BJ (cell line): ENCODE results near the gene CCDC102B. TPM values are rescaled to one million over a fixed set of nuclear protein-coding genes. Genes with fewer than 3 reads are reported as not detected.

ENCODE experiments used
- CTCF ChIA-PET: fragments of 350-600 bp; formaldehyde crosslinking; extraction: SDS; loops from one replicate; lab custom pipeline; 2021; ENCODE audit warnings: antibody characterized with exemption, inconsistent platforms; lab: Yijun Ruan, JAX
- POLR2A ChIA-PET: fragments of 300-600 bp; sonication (Branson Sonifier 250); formaldehyde crosslinking; extraction: SDS; loops from one replicate; lab custom pipeline; 2021; ENCODE audit warnings: antibody characterized with exemption; lab: Charles Lee
- DNase-seq: peaks from one replicate; pipeline ENCODE4 v3.0.0-alpha.2; 2011; ENCODE audit warnings: low read depth
- H3K27me3 ChIP-seq: 2 replicates; pipeline ENCODE4 v1.6.0; 2011; ENCODE audit warnings: low read length; ENCODE audit not compliant: control insufficient read depth, insufficient read depth
- H3K36me3 ChIP-seq: 2 replicates; pipeline ENCODE4 v1.5.1; 2011; ENCODE audit warnings: low read length; ENCODE audit not compliant: control insufficient read depth, insufficient read depth
- H3K4me3 ChIP-seq: 2 replicates; pipeline ENCODE4 v1.5.1; 2011; ENCODE audit warnings: low read depth, mild to moderate bottlenecking, control low read depth, low read length
- CTCF ChIP-seq: IDR thresholded peaks from 2 replicates; pipeline ENCODE4 v1.5.1; 2011; ENCODE audit warnings: low read depth, mild to moderate bottlenecking, control low read depth, inconsistent platforms, low read length, moderate library complexity; ENCODE audit not compliant: insufficient read depth
- polyA plus RNA-seq: library from polyadenylated mRNA; depleted of rRNA; stranded (reverse); fragments of >200 nt; gene quantifications from 2 replicates; pipeline ENCODE4 v1.2.3, GENCODE V29; 2011

The CCDC102B gene
- polyA plus RNA-seq, 1 experiment: 2.8 TPM

GRCh38 chr18:68916734-68917133 lies 118.9 kb downstream of the CCDC102B start:
- ChIA-PET CTCF (interaction anchor here (0.6 to 0.7 kb wide), 2 partner anchors 62 to 1604 kb away, joined by 3 read pairs; no protein-coding TSS in a partner anchor), POLR2A (no interaction called here)
- Histone ChIP-seq H3K36me3 (no peaks in the 10 kb centered on the region), H3K4me3 (no peak overlapping the region), H3K27me3 (no peaks in the 10 kb centered on the region)
- TF ChIP-seq CTCF: no peak
- DNase-seq: no peak

- ChIA-PET POLR2A (no interaction called here), CTCF (no interaction called here)
- no peak for TF ChIP-seq CTCF
- no peaks in the 10 kb centered on the region for H3K27me3 ChIP-seq
- no peak overlapping the region for H3K4me3 ChIP-seq
- DNase-seq: no peak
- no peaks in the 10 kb centered on the region for H3K36me3 ChIP-seq
Measured at GRCh38 chr18:68918216-68918615, 120.3 kb downstream of the CCDC102B start.

- no peak for TF ChIP-seq CTCF
- no peaks in the 10 kb centered on the region for H3K27me3 ChIP-seq
- H3K4me3 ChIP-seq: no peak overlapping the region
- CTCF ChIA-PET: no interaction called here
- H3K36me3 ChIP-seq: no peaks in the 10 kb centered on the region
- DNase-seq: no peak
- POLR2A ChIA-PET: no interaction called here
Measured at GRCh38 chr18:68919900-68920299, 122.0 kb downstream of the CCDC102B start.

GRCh38 chr18:68922392-68922791 lies 124.5 kb downstream of the CCDC102B start:
- no peak for DNase-seq
- Histone ChIP-seq H3K36me3 (no peaks in the 10 kb centered on the region), H3K4me3 (no peak overlapping the region), H3K27me3 (no peaks in the 10 kb centered on the region)
- POLR2A ChIA-PET: no interaction called here
- TF ChIP-seq CTCF: no peak
- CTCF ChIA-PET: no interaction called here

GRCh38 chr18:68925268-68925667 lies 127.4 kb downstream of the CCDC102B start:
- CTCF ChIA-PET: interaction anchor here (0.6 kb wide), 1 partner anchor 78 kb away, joined by 3 read pairs; no protein-coding TSS in a partner anchor
- POLR2A ChIA-PET: no interaction called here
- no peak for DNase-seq
- H3K4me3 ChIP-seq: no peak overlapping the region
- H3K27me3 ChIP-seq: no peaks in the 10 kb centered on the region
- H3K36me3 ChIP-seq: no peaks in the 10 kb centered on the region
- no peak for TF ChIP-seq CTCF
